Right ventricle myocardium superior (tissue), 1 donor: ENCODE measurements around the gene NUDT14. TPM values are rescaled to one million over a fixed set of nuclear protein-coding genes. Genes with fewer than 3 reads are reported as not detected.

ENCODE experiments used
- ATAC-seq: fragments of 200-7000 bp; cut with Tn5 transposase; one replicate; pipeline ENCODE4 v1.9.1; 2020; ENCODE audit warnings: mild to moderate bottlenecking; ENCODE audit not compliant: poor library complexity
- DNase-seq: peaks from one replicate; pipeline ENCODE4 v3.0.0-alpha.2; 2020
- intact Hi-C: fragments of 100-400 bp; cut with DNase I; formaldehyde crosslinking; loops from one replicate; pipeline ENCODE4 v1.11.2; 2022
- total RNA-seq: library from RNA; stranded (reverse); fragmentation: NEBNext Ultra II Directional; extraction: Animal tissue kit (Norgen Biotek cat#: 25700); gene quantifications from one replicate; pipeline ENCODE4 v1.2.1, GENCODE V29; 2021
- donor health status: DM: no; HTN: yes; CAD: no; lungs with severe emphysema.

Gene NUDT14
- total RNA-seq, 1 donor from 2014 or later = 32.2 TPM

DNA sequence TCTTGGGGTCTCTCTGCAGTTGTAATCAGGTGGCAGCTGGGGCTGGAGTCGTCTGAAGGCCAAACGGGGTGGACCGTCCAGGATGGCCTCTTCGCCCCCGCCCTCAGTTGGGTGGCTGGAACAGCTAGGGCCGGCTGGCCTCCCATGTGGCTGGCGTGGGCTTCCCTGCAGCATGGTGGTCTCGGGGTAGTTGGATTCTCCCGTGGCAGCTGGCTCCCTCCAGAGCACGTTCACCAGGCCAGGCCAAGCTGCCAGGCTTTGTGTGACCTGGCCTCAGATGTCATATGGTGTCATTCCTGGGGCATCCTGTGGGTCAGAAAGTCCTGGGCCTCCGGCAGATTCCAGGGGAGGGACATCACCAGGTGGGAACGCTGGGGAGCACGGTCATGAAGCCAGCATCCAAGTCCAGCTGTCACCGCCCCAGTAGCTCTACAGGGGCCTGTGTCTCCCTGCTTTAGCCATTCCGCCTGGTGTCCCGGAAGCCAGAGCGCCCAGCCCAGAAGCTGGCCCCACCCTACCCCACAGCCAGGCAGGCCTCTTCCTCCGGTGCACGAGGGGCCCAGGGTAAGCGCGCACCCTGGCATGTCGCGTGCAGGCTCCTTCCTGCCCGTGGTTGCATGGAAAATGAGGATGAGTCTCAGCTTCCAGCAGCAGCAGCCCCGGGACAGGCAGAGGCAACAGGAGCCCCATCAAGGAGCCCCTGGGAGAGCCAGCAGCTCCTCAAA is 1.3 kb upstream of the NUDT14 start:
- DNase-seq (no peak), ATAC-seq (no peak)
- intact Hi-C loops = no loop called here

DNA sequence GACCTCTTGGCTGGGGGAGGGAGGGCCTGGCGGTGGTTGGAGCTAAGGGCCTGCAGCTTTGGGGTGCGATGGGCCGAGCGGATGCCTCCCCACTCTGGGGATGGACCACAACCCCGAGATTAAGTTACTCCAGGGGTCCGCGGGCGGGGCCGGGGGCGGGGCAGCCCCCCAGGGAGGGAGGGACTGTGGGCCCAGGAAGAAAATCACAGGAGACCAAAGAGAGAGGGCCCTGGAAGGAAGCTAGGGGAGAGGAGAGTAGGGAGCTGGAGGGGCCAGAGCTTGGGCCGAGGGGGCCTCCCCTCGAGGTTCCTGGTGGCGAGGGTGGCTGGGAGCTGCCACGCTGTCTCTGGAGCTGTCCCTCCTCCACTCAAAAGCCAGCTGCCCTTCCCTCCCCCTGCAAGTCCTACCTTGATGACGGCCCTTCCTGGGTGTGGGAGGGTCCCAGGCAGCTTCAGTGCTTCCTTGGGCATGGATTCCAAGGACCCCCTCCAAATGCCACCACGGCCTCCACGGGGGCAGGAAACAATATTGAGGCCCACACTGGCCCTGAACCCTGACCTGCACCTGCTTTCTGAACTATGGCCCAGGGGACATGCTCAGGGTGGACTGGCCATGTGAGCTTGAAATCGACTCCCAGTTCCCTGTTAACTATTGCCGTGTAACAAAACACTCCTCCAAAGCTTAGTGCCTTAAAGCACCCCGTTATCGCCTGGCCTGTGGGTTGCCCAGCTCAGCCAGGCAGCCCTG is 610 bp upstream of the NUDT14 start:
- ATAC-seq (no peak), DNase-seq (no peak)
- intact Hi-C loops = no loop called here

DNA sequence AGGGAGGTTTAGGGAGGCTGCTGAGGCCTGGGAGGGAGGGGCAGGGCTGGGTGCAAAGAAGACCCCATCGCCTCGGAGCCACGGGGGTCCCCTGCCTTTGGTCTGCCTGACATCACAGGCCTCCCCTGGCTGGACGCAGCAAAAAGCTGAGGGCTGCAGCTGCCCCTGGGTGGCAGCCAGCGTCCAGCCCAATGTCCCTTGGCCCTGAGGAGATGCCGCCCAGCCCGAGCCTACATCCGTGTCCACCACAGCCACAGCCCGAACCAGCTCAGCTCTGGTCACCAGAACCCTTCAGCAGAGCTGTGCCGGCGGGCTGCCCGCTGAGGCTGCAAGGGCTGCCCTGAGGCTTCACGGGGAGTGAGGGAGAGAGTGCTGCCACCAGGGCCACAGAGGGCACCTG is 1.9 kb downstream of the NUDT14 start:
- ATAC-seq (no peak), DNase-seq (no peak)
- intact Hi-C loops = no loop called here

DNA sequence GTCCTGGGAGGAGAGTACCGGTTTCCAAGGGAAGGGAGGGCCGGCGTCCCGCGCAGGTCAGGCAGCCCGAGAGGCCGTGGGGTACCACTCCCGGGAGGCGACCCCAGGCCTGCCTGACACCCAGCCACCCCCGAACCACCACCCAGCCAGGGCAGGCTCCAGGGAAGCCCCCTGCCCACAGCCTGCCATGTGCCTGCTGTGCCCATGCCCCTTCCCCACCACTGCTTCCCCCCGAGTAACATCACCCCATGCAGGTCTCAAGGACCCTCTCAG is 2.3 kb downstream of the NUDT14 start:
- DNase-seq (no peak), ATAC-seq (no peak)
- intact Hi-C loops = no loop called here

DNA sequence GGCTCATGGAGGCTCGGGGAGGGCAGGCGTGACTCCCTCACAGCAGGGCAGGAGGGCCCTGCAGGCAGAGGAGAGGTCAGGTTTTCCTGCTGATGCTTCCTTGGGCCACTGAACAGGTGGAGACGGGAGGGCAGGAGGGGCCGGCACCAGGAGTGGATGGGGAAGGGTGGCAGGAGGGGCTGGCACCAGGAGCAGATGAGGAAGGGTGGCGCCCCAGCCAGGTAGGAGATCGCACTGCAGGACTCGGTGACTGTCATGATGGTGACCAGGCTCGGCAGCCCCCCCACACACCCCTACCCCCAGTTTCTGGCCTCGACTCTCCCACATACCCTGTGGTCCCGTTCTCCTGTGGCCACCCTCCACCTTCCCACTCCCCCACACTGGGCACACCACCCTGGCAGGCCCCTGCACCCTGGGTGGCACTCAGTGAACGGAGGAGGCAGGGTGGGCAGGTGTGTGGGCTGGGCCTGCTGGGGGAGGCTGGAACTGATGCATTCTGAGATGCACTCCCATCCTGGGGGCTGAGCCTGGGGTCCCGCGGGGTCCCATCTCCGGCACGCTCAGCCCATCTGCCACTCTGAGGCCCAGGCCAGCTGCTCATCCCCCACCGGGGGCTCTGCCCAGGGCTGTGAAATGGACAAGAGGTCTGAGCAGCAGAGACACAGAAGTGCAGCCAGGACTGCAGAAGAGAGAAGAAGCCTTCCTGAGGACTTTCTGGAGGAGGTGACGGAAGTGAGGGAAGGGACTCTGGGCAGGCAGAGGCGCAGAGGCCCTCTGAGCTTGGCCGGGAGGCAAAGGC is 2.8 kb downstream of the NUDT14 start:
- DNase-seq (no peak), ATAC-seq (no peak)
- intact Hi-C loops = no loop called here

DNA sequence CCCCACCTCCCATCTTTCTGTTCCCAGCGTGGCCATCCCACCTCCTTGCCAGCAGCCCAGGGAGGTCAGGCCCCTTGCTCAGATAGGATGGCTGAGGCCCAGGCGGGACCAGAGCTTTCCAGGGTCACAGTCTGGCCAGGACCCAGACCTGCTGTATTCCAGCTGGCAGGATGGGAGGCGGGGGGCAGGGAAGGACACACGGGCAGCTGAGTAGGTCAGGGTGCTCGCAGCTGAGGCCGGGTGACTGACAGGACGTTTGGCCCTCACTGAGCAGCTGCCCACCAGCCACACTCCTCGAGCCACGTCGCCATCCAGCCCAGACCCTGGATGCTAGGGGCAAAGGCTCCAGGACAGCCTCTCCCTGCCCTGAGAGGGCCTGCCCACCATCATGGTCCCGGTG is 4.0 kb downstream of the NUDT14 start:
- no peak for DNase-seq
- intact Hi-C loops = no loop called here
- no peak for ATAC-seq

DNA sequence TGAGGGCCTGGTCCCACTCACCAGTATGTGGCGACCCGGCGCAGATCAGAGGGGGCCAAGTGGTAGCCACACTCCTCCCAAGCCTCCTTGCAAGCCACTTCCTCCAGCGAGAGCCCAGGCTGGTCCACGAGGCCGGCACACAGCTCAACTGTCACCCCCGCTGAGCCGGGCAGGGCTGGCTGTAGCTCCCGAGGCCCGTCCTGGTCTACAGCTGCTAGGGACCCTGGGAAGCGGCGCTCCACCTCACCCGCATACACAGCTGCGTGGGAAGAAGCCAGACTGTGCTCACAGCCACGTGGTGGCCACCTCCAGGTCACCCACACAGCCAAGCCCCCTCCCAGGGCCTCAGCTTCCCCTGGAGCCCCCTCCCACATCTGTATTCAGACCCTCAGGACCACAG is 4.6 kb downstream of the NUDT14 start:
- intact Hi-C loops = no loop called here
- no peak for DNase-seq
- ATAC-seq = no peak

DNA sequence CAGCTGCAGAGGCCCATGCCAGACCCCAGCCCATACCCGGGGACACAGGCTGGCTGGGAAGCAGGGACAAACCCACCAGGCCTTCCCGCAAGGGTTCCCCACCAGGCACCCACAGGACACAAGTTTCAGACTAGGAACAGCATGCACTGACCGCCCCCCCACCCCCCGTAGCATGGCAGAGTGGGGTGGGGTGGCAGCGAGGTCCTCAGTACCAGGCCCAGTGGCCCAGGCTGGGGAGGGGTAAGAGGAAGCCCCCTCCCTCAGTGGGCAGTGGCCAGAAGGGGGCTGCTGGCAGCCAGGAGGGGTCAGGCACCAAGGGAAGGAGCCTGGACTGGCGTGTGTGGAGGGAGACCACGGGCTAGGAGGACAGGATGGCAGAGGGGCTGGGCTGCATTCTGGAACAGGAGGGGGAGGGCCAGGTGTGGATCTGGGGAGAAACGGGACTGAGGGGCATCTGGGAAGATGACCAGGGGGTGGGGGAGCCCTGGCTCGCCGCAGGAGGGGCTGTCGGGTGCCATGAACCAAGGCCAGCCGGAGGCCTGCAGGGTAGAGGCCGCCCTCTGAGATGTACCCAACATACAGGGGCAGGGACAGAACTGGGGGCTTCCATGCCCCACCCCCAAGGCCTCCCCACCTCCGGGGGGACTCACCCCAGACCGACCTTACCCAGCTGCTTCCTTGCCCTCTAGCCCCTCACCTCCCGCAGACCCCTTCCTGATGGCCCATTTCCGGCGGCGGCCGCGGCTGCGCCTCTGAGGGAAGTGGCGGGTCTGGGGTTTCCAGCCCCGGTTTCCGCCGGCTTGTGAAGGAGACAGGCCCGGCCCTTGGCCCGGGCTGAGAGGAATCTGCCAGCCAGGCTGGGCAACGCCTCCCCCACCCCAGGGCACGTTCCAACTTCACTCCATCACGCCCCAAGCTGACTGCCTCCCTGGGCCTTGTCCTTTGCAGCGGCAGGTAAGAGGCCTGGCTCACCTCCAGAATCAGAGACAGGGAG is 6.9 kb downstream of the NUDT14 start:
- ATAC-seq = no peak
- no peak for DNase-seq
- intact Hi-C loops = no loop called here

DNA sequence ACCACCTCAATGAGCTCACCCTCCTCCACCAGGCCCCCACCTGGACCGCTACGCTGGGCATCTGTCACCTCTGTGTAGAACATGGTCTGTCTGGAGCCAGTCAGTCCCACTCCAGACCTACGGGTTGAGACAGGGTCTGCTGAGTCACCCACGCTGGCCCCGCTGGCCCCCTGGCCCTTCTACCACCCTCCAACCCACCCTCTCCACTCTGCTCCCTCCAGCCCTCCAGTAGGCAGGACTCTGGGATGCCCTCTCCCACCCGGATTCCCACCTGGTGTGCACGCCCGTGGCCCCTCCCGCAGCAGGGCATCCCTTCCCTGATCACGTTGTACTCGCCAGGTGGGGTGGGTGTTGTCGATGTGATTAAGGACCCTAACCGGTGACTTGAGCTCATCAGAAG is 8.0 kb downstream of the NUDT14 start:
- no peak for DNase-seq
- intact Hi-C loops = no loop called here
- ATAC-seq = no peak

DNA sequence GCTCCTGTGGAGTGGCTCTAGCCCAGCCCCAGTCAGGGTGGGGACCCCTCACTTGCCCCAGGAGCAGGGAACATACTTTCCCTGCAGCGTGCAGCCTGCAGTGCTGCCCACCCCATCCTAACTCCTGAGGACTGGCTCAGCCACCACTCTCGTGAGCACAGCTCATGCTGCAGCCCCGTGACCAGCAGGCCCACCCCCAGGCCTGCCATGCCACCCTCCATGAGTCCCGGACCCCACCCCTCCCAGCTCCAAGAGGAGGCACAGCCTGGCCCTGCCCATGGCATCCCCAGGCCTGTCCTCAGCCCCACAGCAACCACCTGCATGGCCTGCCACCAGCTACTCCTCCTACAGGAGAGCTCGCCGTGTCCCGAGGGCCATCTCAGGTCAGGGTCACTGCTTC is 8.6 kb downstream of the NUDT14 start:
- intact Hi-C loops = no loop called here
- ATAC-seq = no peak
- no peak for DNase-seq

DNA sequence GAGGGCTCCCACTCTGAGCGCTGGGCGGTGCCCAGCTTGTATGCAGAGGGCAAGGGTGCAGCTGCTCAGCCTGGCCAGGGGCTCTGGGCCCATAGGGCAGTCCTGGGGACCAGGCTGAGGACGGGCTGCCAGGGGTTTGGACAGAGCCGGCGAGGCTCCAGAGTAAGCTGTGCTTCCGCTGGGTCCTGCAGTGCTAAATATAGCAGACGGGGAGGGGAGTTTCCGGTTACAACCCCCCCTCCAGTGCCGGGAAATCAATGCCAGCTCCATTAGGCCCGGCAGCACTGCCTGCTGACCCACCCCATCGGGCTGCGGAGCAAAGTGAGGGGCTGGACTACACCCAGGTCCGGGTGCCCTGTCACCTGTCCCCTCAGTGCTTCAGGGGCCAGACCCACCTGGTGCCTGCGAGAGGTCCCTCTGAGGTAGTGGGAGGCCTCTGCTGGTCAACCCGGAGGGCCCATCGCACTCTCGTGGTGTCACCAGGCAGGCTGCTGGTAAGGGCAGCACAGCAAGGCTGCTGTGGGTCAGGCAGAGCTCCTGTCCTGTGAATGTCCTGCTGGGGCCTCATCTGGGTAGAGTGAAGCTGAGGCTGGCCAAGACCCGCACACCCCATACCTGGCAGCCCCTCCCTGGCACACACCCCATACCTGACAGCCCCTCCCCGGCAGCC is 10.0 kb downstream of the NUDT14 start:
- intact Hi-C loops = no loop called here
- ATAC-seq (peak; percentile 39), DNase-seq (no peak)

DNA sequence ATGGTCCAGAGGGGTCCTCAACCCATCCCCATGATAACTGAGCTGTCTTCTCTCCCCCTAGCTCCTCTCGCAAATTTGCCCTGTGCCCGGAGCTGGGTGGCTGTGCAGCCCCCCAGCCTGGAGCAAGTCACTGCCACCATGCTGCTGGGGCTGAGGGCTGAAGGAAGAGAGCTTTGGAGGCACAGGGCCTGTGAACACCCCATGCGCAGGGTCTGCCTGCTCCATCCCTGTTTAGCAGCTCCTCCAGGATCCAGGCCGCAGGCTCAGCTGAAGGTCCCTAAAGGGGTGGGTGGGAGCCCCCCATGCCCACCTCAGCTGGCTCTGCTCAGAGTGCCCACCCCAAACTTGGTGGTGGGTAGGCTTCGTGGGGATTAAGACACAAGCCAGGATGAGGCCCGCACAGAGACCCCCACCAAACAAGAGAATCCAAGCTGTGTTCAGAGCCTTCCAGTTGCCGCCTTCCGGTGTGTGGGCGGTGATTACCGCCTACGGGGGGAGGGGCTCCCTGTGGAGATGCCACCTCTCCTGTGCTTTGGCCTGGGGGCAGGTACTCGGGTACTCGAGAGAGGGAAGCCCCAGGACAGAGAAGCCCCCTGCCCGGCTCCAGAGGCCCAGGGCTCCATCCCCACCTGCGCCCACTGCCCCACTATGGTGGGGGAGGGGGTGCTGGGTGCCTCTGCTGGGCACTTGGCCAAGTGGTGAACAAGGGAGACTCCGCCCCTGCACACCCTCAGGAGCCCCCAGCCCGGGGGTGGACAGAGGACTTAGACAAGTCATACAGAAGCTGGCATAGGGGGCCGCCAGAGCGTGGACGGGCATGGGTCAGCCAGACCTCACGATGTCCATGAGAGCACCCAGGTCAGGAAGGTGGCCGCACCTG is 11.1 kb downstream of the NUDT14 start:
- ATAC-seq (no peak), DNase-seq (no peak)
- intact Hi-C loops = loop anchor here (2.0 kb wide), 1 partner anchor 81 kb away; no protein-coding TSS in a partner anchor

DNA sequence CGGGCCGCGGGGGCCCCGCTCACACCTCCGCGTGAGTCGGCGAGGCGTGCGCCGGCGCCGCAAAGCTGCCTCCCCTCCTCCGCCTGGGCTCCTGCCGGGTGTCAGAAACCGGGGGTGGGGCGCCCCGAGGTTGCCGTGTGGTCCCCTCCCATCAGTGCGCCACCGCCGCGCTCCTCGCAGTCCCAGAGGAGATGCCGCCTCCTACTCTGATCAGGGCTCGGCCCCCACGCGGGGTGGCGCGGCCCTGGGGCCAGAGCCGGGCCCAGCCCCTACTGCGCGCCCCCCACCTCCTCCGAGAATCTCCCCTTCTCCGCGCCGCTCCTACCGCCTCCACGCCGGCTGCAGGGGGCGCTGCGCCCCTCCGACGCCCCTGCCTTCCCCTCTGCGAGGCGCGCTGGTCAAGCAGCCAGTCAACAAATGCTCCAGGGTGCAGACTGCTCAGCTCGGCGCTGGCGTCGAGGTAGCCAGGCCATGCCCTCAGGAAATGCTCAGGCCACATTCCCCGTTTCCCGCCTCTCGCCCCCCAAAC is 12.1 kb downstream of the NUDT14 start:
- ATAC-seq (peak; percentile 11), DNase-seq (no peak)
- intact Hi-C loops = loop anchor here (2.0 kb wide), 1 partner anchor 80 kb away; no protein-coding TSS in a partner anchor

DNA sequence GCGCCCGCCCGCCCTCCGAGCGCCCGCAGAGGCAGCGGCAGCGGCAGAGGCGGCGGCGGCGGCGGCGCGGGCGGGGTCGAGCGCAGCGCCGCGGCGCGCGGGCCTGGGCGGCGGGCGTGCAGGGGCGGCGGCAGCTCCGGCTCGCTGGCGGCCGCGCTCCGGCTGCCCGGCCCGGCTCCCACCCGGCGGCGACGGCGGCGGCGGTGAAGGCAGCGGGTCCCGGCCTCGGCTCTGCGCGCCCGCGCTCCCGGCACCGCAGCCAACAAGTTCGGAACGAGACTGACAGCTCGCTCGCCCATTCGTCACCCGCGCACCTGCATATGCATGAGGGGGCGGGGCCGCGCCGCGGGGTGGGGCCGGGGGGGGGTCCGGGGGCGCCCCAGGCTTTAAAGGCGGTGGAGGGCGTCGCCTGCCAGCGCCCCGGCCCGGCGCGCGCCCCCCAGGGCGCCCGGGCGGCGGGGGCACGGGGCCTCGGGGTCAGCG is 12.6 kb downstream of the NUDT14 start, which contains the start of gene JAG2:
Gene JAG2, minus strand, starts transcription at position 281 of the 483 bp plus-strand sequence. CDS start 356 bp downstream, outside the sequence.
- ATAC-seq (peak; percentile 52), DNase-seq (peak; percentile 78)
- intact Hi-C loops = loop anchor here (2.0 kb wide), 1 partner anchor 80 kb away; no protein-coding TSS in a partner anchor

DNA sequence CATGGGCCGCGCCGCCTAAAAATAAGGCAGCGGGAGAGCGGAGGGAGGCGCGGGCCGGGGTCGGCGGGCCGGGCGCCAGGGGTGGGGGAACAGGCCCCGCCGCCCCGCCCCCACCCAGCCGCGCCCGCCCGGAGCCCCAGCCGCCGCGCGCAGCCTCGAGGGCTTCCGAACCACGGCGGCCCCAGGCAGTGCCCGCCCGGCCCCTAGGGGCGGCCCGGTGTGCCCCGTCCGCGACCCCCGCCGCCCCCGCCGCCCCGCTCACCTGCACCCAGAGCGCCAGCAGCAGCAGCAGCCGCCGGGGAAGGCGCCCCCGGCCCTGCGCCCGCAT is 13.1 kb downstream of the NUDT14 start:
- no peak for ATAC-seq
- intact Hi-C loops = loop anchor here (2.0 kb wide), 1 partner anchor 79 kb away; no protein-coding TSS in a partner anchor
- no peak for DNase-seq

DNA sequence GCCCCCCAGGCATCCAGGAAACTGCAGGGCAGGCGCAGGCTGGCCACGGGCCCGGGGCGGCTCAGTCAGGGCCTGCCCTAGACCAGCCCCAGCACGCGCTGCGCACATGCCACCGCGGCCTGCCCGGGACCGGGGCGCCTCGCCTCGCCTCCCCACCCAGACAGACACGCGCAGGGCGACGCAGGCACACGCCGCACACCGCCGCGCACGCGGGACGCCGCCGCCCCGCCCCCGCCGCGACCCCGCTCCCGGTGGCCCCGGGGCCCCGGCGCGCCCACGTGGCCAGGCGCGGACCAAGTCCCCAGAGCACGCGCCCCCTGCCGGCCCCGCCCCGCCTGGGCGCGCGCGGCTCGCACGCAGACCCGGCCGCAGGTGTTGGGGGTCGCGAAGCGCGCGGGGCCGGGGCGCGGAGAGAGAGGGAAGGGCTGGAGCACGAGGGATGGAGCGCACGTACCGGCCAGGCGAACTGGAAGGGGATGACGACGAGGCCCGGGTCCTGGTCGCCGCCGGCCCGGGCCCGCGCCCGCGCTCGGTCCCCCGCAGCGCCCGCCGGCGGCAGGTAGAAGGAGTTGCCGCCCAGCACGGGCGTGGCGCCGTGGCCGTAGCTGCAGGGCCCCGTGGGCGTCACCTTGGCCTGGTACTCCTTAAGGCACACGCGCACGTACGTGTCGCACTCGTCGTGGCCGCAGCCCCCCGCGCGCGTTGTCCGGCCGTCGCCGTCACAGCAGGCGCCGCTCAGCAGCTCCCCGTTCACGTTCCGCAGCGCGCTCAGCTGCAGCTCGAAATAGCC is 13.6 kb downstream of the NUDT14 start:
- ATAC-seq = peak; percentile 2
- no peak for DNase-seq
- intact Hi-C loops = loop anchor here (2.0 kb wide), 1 partner anchor 79 kb away; no protein-coding TSS in a partner anchor
